MM.1S (cell line): ENCODE data around the gene NPPB.

Source experiments
- DNase-seq: peaks from one replicate; pipeline ENCODE4 v3.0.0-alpha.2; 2015
- H2AFZ ChIP-seq: fragments of 300-600 bp; sonication (generic); 2 replicates; pipeline ENCODE4 v1.6.0; 2016; ENCODE audit warnings: antibody characterized with exemption, low read length
- H3F3A ChIP-seq: fragments of 300-600 bp; sonication (generic); 2 replicates; pipeline ENCODE4 v1.6.1; 2016; ENCODE audit warnings: mild to moderate bottlenecking, antibody characterized with exemption, low read length, moderate library complexity, mixed read lengths; ENCODE audit not compliant: insufficient read depth
- H3K27ac ChIP-seq: fragments of 300-600 bp; sonication (generic); 2 replicates; pipeline ENCODE4 v1.5.1; 2016; ENCODE audit warnings: mild to moderate bottlenecking, low read length
- H3K27me3 ChIP-seq: fragments of 300-600 bp; sonication (generic); replicated peaks from 2 replicates; pipeline ENCODE4 v1.6.0; 2016; ENCODE audit warnings: low read length; ENCODE audit not compliant: insufficient read depth
- H3K36me3 ChIP-seq: fragments of 300-600 bp; sonication (generic); replicated peaks from 2 replicates; pipeline ENCODE4 v1.6.1; 2016; ENCODE audit warnings: mild to moderate bottlenecking, low read length, mixed read lengths; ENCODE audit not compliant: insufficient read depth
- H3K4me1 ChIP-seq: fragments of 300-600 bp; sonication (generic); 2 replicates; pipeline ENCODE4 v1.6.1; 2016; ENCODE audit warnings: low read length, mixed read lengths
- H3K4me2 ChIP-seq: fragments of 300-600 bp; sonication (generic); 2 replicates; pipeline ENCODE4 v1.6.0; 2016; ENCODE audit warnings: low read depth, low read length
- H3K4me3 ChIP-seq: fragments of 300-600 bp; sonication (generic); 2 replicates; pipeline ENCODE4 v1.5.1; 2016; ENCODE audit warnings: low read length, mixed read lengths
- H3K79me2 ChIP-seq: fragments of 300-600 bp; sonication (generic); 2 replicates; pipeline ENCODE4 v1.6.1; 2016; ENCODE audit warnings: mixed run types, low read length, mixed read lengths
- H3K9ac ChIP-seq: fragments of 300-600 bp; sonication (generic); 2 replicates; pipeline ENCODE4 v1.6.1; 2016; ENCODE audit warnings: low read length, mixed read lengths
- H3K9me2 ChIP-seq: fragments of 300-600 bp; sonication (generic); replicated peaks from 2 replicates; pipeline ENCODE4 v1.6.1; 2016; ENCODE audit warnings: mild to moderate bottlenecking, low read length, mixed read lengths; ENCODE audit not compliant: insufficient read depth
- H3K9me3 ChIP-seq: fragments of 300-600 bp; sonication (generic); replicated peaks from 2 replicates; pipeline ENCODE4 v1.6.1; 2016; ENCODE audit warnings: mild to moderate bottlenecking, low read length, mixed read lengths; ENCODE audit not compliant: insufficient read depth
- H4K20me1 ChIP-seq: fragments of 300-600 bp; sonication (generic); 2 replicates; pipeline ENCODE4 v1.6.1; 2016; ENCODE audit warnings: mild to moderate bottlenecking, low read length, moderate library complexity, mixed read lengths; ENCODE audit not compliant: insufficient read depth
- CTCF ChIP-seq: fragments of 300-600 bp; sonication (generic); IDR thresholded peaks from 2 replicates; pipeline ENCODE4 v1.5.1; 2016; ENCODE audit warnings: antibody characterized with exemption, low read length, mixed read lengths
- EZH2 ChIP-seq: fragments of 300-600 bp; sonication (generic); optimal IDR thresholded peaks from 2 replicates; pipeline ENCODE3; 2017; ENCODE audit warnings: low read depth, mild to moderate bottlenecking, antibody characterized with exemption, low read length, mixed read lengths
- EZH2phosphoT487 ChIP-seq: fragments of 300-600 bp; sonication (generic); IDR thresholded peaks from 2 replicates; pipeline ENCODE4 v1.6.1; 2018; ENCODE audit warnings: antibody characterized with exemption, low read length

Gene NPPB

GRCh38 chr1:11854519-11854918 lies 4.2 kb downstream of the NPPB start:
- Histone ChIP-seq H3K9me2 (no peaks in the 10 kb centered on the region), H3K79me2 (no peaks in the 10 kb centered on the region), H2AFZ (no peak overlapping the region), H4K20me1 (no peaks in the 10 kb centered on the region), H3K9me3 (no peaks in the 10 kb centered on the region), H3K4me3 (no peak overlapping the region), H3K27ac (no peak overlapping the region), H3K36me3 (no peaks in the 10 kb centered on the region), H3F3A (no peaks in the 10 kb centered on the region), H3K4me1 (no peaks in the 10 kb centered on the region), H3K4me2 (no peak overlapping the region), H3K27me3 (peaks cover 70% of the 10 kb centered on the region), H3K9ac (no peak overlapping the region)
- DNase-seq: no peak
- TF ChIP-seq EZH2: no peak
- TF ChIP-seq EZH2phosphoT487: no peak
- no peak for TF ChIP-seq CTCF

GRCh38 chr1:11851180-11851579 lies 7.6 kb downstream of the NPPB start:
- Histone ChIP-seq H3K27me3 (peaks cover 38% of the 10 kb centered on the region), H3K27ac (no peak overlapping the region), H3K9me2 (no peaks in the 10 kb centered on the region), H2AFZ (no peak overlapping the region), H3K4me3 (no peak overlapping the region), H3K9ac (no peak overlapping the region), H3K36me3 (no peaks in the 10 kb centered on the region), H3K9me3 (no peaks in the 10 kb centered on the region), H3K79me2 (no peaks in the 10 kb centered on the region), H3K4me2 (no peak overlapping the region), H3F3A (no peaks in the 10 kb centered on the region), H4K20me1 (no peaks in the 10 kb centered on the region), H3K4me1 (no peaks in the 10 kb centered on the region)
- DNase-seq: no peak
- TF ChIP-seq CTCF: no peak
- TF ChIP-seq EZH2: no peak
- no peak for TF ChIP-seq EZH2phosphoT487

- Histone ChIP-seq H3K9me3 (no peaks in the 10 kb centered on the region), H3F3A (no peaks in the 10 kb centered on the region), H3K27me3 (peaks cover 30% of the 10 kb centered on the region), H3K4me1 (no peaks in the 10 kb centered on the region), H2AFZ (no peak overlapping the region), H4K20me1 (no peaks in the 10 kb centered on the region), H3K4me3 (no peak overlapping the region), H3K79me2 (no peaks in the 10 kb centered on the region), H3K27ac (no peak overlapping the region), H3K36me3 (no peaks in the 10 kb centered on the region), H3K9me2 (no peaks in the 10 kb centered on the region), H3K9ac (no peak overlapping the region), H3K4me2 (no peak overlapping the region)
- no peak for DNase-seq
- TF ChIP-seq EZH2 (no peak), EZH2phosphoT487 (no peak), CTCF (no peak)
Measured at GRCh38 chr1:11850156-11850555, 8.6 kb downstream of the NPPB start.

- Histone ChIP-seq H3K4me2 (no peak overlapping the region), H3K36me3 (no peaks in the 10 kb centered on the region), H3K27me3 (peaks cover 15% of the 10 kb centered on the region), H4K20me1 (no peaks in the 10 kb centered on the region), H3F3A (no peaks in the 10 kb centered on the region), H3K9me2 (no peaks in the 10 kb centered on the region), H2AFZ (no peak overlapping the region), H3K4me3 (no peak overlapping the region), H3K9me3 (no peaks in the 10 kb centered on the region), H3K79me2 (no peaks in the 10 kb centered on the region), H3K9ac (no peak overlapping the region), H3K27ac (no peak overlapping the region), H3K4me1 (no peaks in the 10 kb centered on the region)
- TF ChIP-seq EZH2 (no peak), CTCF (no peak), EZH2phosphoT487 (no peak)
- DNase-seq: no peak
Measured at GRCh38 chr1:11848373-11848700, 10.4 kb downstream of the NPPB start.
